HG03469 (cell line): Measurements from ENCODE around the gene PTPRH.

Source experiments
- ATAC-seq: cut with Tn5 transposase; IDR thresholded peaks from one replicate; pipeline ENCODE4 v1.9.1; 2021; ENCODE audit warnings: mild to moderate bottlenecking, moderate library complexity, moderate number of reproducible peaks; ENCODE audit not compliant: unreplicated experiment

Gene PTPRH

DNA sequence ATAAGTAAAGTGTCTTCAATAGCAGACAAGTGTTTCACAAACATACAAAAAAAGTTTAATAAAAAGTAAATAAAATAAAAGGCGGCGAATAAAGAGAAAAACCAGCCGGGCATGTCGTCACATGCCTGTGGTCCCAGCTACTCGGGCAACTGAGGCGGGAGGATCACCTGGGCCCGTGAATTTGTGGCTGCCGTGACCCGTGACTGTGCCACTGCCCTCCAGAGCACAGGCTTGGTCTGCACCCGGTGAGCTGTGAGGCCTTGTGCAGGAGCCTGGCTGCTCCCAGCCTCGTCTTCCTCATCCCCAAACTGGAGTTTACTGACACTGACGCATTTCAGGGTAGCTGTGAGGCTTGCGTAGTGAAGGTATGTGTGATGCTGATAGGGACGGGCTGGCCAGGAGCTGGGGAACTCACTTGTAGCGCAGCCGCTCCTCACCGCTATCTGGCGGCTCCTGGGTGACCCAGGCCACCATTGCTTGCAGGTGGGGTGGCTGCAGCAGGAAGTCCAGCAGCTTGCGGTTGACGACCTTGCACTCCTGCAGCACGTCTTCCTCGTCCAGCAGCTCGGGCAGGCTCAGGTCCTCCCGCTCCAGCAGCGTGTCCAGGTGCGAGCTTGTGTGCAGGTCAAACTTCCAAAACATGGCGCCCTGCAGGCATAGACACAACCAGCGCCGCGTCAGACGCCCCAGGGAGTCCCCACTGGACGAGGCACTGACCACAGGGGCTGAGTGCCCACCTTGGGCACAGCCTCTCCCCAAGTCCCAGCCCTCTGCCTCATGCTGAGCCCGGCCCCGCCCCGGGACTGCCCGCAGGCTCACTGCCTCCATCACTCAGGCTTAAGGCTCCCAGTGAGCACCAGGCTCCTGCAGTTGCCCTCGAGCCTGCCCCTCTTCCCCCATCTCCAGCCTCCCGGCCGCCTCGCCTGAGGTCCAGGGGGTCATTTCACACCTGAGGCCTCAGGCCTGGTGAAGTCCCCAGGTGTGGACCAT, 37.5 kb upstream of the PTPRH start:
- ATAC-seq, result no peak

DNA sequence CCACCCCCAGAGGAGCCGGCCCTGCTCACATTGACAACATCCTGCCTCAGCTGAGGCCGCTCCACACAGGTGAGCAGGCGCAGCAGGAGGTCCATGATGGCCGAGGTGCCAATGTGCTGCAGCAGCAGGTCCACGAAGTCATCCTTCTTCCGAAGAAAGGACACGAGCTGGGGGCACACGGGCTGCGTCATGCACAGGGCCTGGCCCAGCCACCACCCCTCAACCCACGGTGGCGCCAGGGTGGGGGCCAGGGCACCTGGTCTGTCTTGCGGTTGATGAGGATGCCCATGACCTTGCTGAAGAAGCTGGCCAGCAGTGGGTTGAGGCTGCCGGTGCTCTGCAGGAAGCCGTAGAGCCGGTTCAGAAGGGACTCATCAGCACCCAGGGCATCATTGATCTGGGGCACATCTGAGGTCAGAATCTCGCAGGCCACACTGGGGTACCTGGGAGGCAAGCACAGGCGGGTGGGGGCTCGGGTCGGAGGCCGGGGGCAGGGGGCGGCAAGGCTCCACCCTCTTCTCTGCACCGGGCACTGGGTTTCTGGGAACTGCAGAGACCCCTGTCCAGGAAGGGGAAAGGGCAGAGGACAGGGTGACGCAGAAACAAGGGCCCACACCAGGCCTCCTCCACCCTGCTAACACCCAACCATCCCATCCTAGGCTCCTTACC, 36.1 kb upstream of the PTPRH start:
- ATAC-seq, result no peak

- no peak for ATAC-seq
Measured at GRCh38 chr19:55244004-55244680, 34.8 kb upstream of the PTPRH start.

DNA sequence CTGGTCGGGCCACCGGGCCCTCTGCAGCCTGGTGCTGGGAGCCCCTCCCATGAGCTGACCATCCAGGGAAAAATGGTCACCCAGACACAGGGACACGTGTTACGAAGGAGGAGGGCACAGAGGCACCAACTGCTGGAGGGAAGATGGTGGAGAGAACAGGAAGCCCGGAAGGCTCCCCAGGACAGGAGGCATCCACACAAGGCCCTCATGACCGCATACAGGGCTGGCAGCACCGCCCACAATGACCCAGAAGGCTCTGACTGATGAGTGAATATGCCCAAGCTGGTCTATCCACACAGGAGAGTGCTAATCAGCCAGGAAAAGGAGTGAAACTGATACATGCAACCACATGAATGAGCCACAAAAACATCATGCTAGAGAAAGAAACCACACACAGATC, 33.2 kb upstream of the PTPRH start:
- no peak for ATAC-seq

- no peak for ATAC-seq
Measured at GRCh38 chr19:55241935-55242464, 32.7 kb upstream of the PTPRH start.

GRCh38 chr19:55241143-55241934, 32.0 kb upstream of the PTPRH start:
- ATAC-seq, result no peak

GRCh38 chr19:55240713-55241020, 31.4 kb upstream of the PTPRH start:
- no peak for ATAC-seq

GRCh38 chr19:55239004-55239403, 29.7 kb upstream of the PTPRH start:
- ATAC-seq, result no peak

DNA sequence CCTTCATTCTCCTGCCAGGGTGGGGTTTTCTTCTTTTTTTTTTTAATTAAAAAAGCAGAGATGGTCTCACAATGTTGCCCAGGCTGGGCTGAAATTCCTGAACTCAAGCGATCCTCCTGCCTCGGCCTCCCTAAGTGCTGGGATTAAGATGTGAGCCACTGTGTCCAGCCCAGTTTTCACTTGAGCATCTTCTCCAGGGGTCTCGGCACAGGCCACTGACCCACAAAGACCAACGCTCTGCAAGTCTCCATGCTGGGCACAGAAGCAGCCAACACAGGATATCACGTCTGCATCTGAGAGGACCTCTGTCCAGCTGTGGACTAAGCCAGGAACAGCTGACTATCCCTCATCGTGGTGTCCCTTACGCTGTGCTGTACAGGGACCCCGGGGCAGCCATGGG, 28.7 kb upstream of the PTPRH start:
- ATAC-seq, result no peak

GRCh38 chr19:55232986-55233385, 23.7 kb upstream of the PTPRH start:
- ATAC-seq, result no peak

DNA sequence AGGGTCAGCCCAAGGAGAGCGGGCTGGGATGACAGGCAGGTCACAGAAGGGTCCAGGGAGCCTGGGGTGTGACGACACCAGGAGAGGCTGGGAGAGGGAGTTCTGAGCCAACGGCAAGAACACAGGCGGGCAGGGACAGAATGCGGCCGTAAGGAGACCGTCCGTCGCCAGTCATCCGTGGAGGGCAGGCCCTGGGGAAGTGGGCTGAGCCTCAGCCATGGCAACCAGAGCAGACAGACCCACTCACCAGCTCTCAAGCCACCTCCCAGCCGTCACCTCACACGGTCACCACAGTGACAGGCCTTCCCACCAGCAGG, 22.9 kb upstream of the PTPRH start:
- ATAC-seq, result no peak

DNA sequence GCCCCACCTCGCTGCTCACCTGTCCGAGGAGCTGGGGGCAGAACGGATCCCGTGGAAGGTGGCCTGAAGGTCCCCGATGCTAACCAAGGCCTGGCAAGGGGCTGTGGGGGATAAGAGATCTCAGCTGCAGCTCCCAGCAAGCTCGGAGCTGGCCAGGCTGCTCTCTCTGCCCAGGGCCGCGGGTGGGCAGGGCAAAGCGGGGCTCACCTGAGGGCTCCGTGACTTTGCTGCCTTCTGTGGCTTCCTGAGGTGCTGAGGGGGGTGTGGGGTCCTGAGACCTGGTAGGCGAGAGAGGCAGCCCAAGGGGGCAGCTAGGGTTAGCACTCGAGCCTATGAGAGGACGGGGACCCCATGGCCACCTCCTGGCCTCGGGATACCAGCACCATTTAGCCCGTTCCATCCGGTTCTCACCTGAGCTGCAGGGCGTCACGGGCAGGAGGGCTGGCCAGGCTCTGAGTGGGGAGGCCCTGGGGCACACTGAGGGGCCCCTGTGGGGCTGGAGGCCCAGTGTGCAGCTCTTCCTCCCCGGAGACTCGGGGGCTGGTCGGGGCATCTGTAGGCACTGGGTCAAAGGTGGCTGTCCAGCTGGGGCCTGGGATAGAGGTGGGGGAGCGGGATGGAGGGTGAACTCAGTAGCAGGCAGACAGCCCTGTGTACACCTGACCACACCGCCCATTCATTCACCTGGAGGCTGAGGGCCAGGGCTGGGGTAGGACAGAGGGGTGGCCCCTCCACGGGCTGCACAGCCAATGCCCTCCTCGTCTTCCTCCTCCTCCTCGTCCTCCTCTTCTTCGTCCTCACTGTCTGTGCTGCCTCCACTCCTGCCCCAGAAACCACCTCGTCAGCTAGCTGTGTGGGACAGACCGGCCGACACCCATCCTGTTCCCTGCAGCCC, 22.3 kb upstream of the PTPRH start:
- ATAC-seq, result no peak

DNA sequence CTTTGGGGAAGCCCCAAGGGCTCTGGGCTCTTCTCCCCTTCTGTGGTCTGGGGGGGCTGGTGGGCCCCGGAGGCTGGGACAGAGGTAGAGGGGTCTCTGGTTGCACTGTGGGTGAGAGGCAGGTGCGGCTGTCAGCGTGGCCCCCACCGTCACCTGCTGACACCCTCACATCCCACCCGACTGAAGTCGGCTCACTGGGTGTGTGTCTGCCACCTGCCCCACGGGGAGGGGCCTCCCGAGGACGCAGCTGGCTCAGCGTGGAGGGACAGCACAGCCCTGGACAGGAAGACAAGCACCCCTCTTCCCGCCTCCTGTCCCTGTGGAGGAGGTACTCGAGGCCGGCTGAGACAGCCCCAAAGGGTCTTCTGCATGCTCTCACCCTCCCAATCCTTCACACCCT, 21.5 kb upstream of the PTPRH start:
- ATAC-seq, result no peak

- no peak for ATAC-seq
Measured at GRCh38 chr19:55230329-55230728, 21.0 kb upstream of the PTPRH start.

DNA sequence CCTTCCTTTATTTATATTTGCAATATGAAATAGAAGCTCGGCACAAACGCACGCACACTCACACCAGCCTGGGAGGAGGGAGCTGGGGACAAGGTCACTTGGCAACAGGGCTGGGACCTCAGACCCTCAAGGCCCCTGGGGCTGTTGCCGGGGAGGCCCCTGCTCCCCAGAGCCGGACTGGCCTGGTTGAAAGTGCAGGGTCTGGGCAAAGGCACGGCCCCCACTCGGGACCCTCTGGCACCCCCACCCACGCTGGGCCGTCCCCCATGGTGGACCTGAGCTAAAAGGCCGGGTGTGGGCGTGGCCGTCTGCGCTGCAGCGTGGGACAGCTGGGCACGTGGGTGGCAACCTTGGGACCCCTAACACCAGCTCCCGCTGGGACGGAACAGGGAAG, 20.5 kb upstream of the PTPRH start:
- ATAC-seq, result no peak

GRCh38 chr19:55229145-55229788, 20.0 kb upstream of the PTPRH start:
- no peak for ATAC-seq

DNA sequence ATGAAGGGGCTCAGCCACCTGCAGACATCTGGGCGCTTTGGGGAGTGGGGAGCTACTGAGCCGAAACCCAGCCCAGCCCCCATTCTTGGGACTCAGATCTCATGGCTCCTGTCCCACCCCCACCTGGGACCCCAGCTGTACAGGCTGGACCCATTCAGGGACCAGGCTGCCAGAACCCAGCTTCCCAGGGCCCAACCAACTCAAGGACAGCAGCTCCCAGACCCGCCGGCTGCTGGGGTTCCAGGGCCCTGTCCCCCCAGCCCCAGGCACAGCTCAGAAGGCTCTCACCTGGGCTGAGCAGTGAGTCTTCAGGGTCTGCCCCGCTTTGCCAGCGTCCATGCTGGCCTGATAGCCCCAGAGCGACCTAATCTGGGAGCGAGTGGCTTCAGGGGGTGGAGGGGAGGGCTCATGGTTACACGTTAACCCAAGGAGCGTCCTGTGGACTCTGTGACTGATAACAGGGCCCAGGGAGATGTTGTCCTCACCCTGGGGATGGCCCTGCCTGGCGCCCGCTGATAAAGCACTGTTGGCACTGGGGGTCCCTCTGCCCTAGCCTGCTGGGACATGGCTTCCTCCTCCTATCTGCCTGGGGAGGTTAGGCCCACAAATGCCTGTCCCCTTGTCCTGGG, 19.2 kb upstream of the PTPRH start, which contains the start of gene TMEM86B:
TSS of gene TMEM86B (minus strand) at position 361 of the 629 bp plus-strand sequence. CDS start at position 339, 22 bp downstream.
- no peak for ATAC-seq

DNA sequence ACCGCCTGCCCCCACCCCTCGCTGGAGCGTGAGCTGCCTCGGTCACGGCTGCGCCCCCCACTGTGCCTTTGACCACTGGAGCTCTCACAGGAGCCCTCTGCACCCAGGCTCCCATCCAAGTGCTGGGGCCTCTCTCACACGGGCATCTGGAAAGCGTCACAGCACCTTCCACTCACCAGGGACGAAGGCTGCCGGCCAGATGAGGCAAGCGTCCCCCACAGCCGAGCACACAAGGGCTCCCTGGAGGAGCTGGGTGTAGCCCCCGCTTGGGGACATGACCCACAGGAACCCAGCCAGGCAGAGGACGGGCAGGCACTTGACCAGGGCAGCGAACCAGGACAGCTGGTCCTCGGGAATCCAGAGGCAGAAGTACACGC, 18.7 kb upstream of the PTPRH start:
- ATAC-seq, result no peak
